PC-3 (cell line): ENCODE results near the gene TIGD4. TPM values are rescaled to one million over a fixed set of nuclear protein-coding genes. Genes with fewer than 3 reads are reported as not detected.

ENCODE experiments used
- total RNA-seq: library from RNA; depleted of rRNA; stranded (reverse); fragments of >200 nt; gene quantifications from 2 replicates; pipeline ENCODE4 v1.2.3, GENCODE V29; 2014; rRNA removed

Gene TIGD4
- total RNA-seq, 1 experiment from 2014 or later: 0.07 TPM

Other genes starting within 250 kb of the TIGD4 start
- gene FBXW7, start 243.6 kb downstream of the TIGD4 start, total RNA-seq: 17.4 and 24.3 TPM in 2 replicates
- gene TMEM154, start 99.7 kb downstream of the TIGD4 start, total RNA-seq: 3.6 and 8.1 TPM in 2 replicates
- gene ARFIP1, start 224 bp upstream of the TIGD4 start, total RNA-seq: 23.5 and 28.1 TPM in 2 replicates
- 0.95 and 2.2 TPM in 2 replicates for gene FHDC1, start 156.6 kb upstream of the TIGD4 start, total RNA-seq